HG02938 (cell line): Measurements from ENCODE around the gene RUNX1.
"Not testable (repeated sequence)": the region's sequence is repeated elsewhere in the genome, so short reads cannot be mapped to it uniquely, and the experiment has no call there.

ENCODE experiments used
- ATAC-seq: cut with Tn5 transposase; IDR thresholded peaks from one replicate; pipeline ENCODE4 v1.9.1; 2021; ENCODE audit warnings: mild to moderate bottlenecking, moderate library complexity; ENCODE audit not compliant: unreplicated experiment

The RUNX1 gene

GRCh38 chr21:34994766-34995631 lies 54.1 kb downstream of the RUNX1 start:
- ATAC-seq, result no peak

GRCh38 chr21:34993521-34993921 lies 55.6 kb downstream of the RUNX1 start:
- ATAC-seq, result not testable (repeated sequence)

DNA sequence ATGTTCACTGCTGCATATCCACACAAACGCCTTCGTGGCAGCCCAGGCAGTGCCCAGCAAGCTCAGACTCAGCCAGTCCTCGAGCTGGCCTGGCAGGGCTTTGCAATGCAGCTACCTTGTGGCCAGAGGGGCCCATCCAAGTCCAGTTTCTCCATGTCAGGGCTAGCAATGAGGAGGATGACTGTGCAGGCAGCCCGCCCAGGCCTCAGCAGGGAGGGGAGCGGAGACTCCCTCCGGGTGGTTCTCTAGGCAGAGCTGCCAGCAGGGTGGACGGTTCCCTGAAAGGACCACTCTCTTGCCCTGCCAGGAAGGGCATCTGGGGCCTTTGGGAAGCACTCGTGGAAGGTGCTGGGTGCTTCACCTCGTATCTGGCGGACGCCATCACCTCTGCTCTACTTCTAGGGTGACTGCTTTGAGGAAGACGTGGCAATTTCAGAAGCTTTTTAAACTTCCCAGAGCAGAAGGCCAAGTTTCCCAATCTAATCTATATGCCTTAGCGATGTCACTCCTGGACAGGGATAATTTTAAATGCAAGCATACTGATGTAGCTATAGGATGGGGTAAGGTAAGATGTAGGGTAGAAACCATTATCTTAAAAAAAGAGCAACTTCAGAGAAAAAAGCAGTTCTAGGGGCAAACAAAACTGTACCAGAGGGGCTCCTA lies 56.2 kb downstream of the RUNX1 start:
- no peak for ATAC-seq

- ATAC-seq, result no peak
Measured at GRCh38 chr21:34992180-34992579, 56.9 kb downstream of the RUNX1 start.

DNA sequence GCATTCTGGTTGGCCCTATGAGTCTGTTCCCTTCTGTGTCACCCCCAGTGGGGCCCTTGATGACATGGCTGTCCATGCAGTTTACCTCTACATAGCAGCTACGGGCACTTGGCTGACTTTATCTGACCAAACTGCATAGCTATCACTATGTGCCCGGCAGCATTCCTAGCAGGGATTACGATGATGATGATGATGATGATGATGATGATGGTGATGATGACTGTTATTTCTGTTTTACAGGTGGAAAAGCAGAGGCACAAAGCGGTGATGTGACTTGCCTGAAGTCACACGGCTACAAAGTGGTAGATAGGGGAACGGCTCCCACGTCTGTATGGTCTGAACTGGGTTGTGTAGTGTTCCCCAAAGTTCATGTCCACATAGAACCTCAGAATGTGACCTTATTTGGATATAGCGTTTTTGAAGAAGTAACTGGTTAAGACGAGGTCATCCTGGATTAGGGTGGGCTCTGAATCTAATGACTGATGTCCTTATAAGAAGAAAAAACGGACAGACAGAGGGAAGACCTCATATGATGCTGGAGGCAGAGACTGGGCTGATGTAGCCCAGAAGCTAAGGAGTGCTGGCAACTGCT lies 57.6 kb downstream of the RUNX1 start:
- no peak for ATAC-seq

GRCh38 chr21:34990842-34991241 lies 58.3 kb downstream of the RUNX1 start:
- no peak for ATAC-seq

DNA sequence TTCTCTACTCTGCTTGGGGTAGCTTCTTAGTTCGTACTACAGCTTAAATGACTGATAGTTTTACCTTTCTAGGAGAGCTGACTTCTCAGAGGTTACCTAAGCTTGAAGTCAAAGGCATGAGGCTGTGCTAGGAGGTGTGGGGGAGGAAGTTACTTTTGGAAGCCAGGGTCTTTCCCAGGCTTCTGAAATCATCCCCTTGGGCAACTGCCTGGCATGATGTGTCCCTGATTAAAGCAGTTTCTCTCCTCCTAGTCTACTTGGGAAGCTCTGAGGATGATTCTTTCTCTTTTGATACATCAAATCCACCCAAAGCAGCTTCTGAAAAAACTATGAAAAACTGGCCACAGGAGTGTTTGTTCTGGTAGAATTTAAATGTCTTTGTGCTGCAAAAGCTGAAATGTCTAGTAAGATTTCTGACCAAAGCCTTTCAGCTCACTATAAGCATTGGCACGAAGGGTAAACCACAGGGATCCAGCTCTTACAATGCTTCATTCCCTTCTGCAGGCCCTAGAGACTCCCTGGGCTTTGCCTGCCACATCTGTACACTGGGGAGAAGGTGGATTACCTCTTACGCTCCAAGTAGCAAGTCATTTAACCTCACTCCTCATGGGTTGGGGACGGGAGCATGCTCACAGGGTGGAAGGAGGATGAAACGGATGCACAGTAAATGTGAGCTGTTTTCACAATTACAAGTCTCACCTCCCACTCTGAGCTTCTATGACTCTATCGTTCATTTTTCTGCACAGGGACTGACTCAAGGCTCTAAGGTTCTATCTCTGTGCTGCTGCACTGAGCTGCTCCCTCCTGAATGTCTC lies 59.6 kb downstream of the RUNX1 start:
- no peak for ATAC-seq

- no peak for ATAC-seq
Measured at GRCh38 chr21:34988625-34989024, 60.5 kb downstream of the RUNX1 start.

DNA sequence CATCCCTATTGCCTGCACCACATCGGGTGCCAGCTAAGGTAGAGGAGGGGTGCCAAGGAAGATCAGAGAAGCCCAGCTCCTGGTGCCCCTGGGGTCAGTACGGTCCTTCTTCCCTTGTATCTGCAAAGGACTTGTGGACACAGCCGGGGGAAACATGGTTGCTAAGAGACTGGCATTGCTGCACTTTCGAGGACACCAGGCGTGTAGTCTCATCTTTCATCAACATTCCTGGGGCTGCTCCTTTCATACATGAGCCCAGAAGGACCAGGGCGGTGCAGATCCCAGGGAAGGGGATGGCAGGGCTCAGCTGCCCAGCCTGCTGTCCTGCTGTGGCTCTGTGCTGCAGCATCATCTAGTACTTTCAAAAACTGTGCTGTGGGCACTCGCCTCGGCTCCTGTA lies 61.0 kb downstream of the RUNX1 start:
- ATAC-seq, result no peak

DNA sequence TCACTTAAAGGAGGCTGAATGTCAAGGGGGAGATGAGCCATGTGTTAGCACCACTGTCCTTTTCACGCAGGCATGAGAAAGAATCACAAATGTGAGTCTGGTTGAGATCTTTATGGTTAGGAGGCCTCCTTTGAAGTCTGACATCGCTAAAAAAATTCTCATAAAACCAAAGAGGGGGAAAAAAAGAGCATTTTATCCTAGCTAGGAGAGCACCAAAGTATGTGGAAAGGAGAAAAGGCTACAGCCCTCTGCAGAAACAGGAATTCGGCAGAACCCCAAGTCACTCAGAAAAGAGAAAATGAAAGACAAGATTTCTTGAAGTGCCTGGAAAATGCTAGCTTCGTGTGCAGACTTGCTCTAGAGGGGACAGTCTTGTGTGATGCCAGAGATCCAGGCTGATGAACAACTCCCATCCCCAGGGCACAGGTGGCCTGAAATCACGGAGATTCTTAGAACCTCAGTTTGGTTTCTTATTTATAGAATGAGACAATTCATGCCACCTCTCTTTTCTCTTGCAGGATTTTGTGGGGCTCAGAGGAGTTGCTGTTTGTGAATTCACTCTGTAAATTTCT lies 61.5 kb downstream of the RUNX1 start:
- ATAC-seq, result no peak

GRCh38 chr21:34986561-34987500 lies 62.3 kb downstream of the RUNX1 start:
- peak; percentile 78 for ATAC-seq

- ATAC-seq, result no peak
Measured at GRCh38 chr21:34984356-34985058, 64.6 kb downstream of the RUNX1 start.

GRCh38 chr21:34983680-34984086 lies 65.4 kb downstream of the RUNX1 start:
- ATAC-seq, result no peak

GRCh38 chr21:34981791-34982190 lies 67.3 kb downstream of the RUNX1 start:
- no peak for ATAC-seq

DNA sequence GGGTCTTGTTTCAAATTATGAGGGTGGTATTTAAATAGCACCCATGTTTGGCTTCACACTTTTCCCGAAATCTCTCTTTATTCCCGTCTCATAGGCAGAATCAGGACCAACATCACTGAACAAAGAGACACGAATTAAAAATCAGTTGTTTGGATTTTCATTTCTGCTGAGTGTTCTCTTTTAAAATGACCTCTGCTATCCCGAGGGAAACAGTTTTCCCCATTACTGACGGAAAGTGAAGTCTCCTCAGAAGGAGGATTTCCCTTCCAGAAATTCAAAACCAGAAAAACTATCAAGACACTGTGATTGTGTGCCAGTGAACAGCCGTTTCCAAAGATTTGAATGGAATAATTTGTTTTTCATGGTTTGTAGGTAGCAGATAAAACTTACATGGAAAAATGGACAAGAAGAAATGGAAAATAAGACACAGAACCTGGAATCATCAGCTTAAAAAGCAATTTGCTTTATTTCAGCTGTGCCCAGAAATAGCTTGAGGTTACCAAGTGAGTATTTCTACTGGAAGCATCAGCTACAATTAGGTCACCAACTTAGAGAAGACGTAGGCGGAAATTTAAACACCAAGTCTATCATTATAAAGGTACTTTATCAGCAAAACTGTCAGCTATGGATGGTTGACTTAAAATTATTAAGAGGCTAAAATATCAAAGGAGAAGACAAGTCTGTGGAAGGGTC lies 68.5 kb downstream of the RUNX1 start:
- ATAC-seq, result no peak

DNA sequence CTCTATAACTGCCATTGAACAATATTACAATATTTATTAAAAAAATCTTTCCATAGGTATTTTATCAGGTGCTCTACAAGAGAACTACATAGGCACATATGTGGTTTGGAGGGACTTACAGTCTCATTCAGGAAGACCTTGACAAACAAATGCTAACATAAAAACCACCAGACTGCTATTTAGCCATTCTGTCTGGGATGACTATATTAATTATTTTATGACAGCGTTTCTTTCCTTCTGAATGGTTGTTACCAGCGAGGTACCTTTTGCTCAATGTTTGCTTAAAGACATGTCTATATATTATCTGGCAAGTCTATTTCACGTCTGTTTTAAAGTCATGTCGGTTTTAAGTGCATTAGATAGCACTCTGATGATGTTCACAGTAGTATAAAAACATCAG lies 69.7 kb downstream of the RUNX1 start:
- ATAC-seq, result no peak

- ATAC-seq, result no peak
Measured at GRCh38 chr21:34977333-34977732, 71.8 kb downstream of the RUNX1 start.

DNA sequence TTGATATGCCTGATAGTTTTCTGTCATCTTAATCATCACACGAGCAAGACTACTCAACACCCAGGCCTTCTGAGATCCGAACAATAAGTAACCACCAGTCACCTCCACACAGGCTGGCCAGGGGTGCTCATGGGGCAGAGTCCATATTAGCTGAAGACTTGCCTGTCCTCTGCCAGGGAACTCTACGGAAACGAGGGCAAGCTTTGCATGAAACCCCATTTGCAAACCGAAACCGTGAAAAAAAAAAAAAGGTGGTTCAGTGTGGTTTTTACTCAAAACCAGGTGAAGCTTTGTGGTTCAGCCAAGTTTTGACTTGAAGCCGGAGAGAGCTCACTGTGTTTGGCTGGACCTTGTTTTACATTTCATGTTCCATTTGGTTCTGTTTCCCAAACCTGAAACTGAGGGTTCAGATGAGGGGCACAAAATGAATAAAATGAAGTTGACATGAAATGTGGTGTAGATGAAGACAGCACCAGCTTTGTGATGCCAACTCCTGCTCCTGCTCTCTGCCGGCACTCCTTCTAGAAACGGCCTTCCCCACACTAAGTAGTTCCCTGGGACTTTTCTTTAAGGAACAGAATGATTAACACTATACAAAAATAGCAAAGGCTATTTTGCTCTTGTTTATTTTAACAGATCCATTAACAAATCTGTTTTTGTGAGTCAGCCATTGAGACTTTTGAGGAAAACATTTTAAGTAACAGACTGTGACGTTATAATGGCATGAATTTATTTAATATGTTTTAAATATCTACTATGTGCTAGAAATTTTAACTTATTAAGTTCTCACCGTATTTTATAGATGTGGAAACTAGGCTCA lies 74.7 kb downstream of the RUNX1 start:
- ATAC-seq, result peak; percentile 87
